GM18951 (cell line): ENCODE measurements around the gene ICE2.

Experiments used
- POLR2A ChIP-seq: IDR thresholded peaks from 4 replicates; pipeline ENCODE4 v1.6.1; 2011; ENCODE audit warnings: mild to moderate bottlenecking; ENCODE audit not compliant: insufficient read length, insufficient read depth; ENCODE audit errors: extremely low read depth
- in situ Hi-C: fragments of 300-500 bp; cut with MboI; formaldehyde crosslinking; loops from one replicate; pipeline ENCODE4 v1.12.0; 2022; ENCODE audit warnings: low sequenced_read_pairs, mixed read lengths, inconsistent platforms; ENCODE audit not compliant: unreplicated experiment

Gene ICE2

DNA sequence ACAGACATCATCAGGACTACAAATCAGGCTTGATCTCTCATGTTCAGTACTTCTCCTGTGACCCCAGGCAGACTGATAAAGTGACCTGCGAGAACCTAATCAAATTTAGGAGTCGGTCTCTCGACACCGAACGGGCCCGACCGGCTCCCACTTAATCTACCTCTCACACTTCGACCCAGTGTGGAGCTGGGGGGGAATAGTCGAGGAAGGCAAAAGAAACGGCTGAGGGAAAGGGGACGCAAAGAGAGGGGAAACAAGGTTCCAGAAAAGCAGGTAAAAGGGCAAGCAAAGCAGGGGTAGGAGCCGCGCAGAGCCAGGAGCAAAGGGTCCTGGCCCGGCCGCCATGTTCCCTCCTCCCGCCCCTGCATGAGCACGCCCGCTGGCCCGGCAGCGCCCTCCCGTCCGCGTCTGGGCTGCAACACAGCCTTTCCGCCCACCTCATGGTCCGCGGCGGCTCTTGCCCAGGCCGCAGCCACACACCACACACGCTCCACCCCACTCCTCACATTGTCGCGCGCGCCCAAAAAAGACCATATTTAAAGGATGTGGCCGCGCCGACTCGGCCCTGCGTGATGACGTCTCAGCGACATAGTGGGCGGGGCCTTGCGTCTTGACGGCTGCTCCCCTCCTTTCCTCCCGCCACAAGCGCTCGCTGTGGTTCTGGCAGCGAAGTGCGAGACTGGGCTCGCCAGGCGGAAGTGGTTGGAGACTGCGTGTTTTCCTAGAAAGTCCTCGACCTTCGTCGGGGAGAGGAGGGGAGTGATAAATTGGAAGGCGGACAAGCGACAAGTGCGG lies at the start of gene ICE2:
Gene ICE2, minus strand, starts transcription at position 577 of the 795 bp plus-strand sequence. CDS start 1,165 bp downstream, outside the sequence.
- in situ Hi-C loops: no loop called here
- peak; percentile 98 for TF ChIP-seq POLR2A

DNA sequence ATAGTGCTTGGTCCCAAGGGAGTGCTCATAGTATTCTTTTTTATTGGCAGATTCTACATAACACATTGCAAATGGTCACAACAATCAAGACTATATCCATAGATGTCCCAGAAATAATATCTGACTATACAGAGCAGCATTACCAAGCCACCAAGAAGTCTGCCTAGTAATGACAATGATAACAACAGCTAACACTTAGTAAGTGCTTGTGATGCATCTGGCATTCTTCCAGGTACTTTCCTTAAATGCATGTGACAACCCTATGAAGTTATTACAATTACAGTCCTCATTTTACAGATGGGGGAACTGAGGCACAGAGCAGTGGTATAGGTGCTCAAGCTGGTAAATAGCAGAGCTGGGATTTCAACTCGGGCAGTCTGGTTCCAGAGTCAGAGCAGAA lies 49.6 kb upstream of the ICE2 start:
- in situ Hi-C loops: no loop called here
- no peak for TF ChIP-seq POLR2A

DNA sequence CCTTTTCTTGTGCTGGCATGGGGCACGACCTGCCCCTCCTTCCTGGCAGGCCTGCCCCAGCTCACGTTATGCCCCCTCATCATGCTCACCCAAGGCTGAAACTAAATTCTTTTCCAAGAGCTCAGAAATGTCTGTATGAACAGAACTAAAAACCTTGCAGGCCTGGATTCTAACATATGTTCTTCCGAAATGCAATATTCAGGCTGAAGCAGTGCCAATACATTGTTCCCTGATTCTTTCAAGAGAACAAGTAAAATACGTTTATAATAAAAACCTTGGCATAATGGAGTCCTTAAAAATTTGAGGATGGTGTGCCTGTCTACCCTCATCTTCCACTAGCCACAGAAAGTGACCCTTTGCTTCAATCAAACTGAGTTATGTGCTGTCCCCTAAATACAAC lies 48.5 kb upstream of the ICE2 start:
- in situ Hi-C loops: no loop called here
- TF ChIP-seq POLR2A: no peak

DNA sequence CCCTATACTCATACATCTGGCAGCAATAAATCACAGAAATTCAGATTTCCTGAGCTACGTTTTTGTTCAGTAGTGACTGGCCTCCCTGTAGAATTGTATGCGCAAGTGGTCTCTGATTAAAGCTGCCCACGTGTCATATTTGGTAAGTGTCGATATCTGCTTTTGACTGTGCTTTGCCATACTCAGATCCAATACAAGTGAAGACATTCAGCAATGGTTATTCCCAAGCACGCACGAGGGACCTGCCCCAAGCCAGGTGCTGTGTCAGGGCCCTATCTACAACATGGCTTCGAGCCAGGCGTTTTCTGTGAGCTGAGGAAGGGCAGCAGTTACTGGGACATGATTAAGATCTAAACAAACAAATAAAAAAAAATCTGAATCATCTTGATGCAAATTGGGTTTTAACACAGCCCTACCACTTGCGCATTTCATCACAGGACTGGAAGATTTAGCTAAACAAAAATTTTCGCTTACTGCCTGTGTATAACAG lies 47.2 kb upstream of the ICE2 start:
- TF ChIP-seq POLR2A: no peak
- in situ Hi-C loops: no loop called here

DNA sequence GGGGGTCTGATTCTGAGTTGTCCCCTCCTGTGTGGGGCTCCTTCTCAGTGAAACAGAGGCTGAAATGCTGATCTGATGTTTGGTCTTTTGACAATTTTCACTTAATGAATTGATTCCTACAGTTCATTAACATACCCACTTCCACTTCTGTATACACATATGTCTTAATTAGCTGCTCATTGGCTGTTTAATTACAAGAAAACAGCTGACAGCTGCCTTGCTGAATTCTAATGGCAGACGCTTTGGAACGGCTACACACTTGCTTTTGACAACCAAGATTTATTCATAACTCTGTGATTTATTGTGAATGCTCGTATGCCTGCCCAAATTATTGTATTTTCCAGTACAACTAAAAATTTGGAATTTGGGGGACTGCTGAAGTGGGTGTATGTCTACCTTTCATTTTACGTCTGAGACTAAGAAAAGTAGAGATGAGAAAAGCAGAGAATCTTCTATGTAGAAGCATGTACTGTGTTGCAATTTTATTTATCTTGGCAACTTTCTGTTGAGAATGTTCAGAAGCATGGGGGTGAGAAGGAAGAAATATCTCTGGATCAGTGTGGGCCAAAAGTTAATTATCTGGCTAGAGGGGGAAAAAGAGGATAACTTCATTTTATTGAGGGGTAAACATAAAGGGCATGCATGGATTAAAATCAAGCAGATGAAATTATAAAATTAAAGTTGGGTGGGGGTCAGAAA lies 46.5 kb upstream of the ICE2 start:
- in situ Hi-C loops: no loop called here
- no peak for TF ChIP-seq POLR2A

DNA sequence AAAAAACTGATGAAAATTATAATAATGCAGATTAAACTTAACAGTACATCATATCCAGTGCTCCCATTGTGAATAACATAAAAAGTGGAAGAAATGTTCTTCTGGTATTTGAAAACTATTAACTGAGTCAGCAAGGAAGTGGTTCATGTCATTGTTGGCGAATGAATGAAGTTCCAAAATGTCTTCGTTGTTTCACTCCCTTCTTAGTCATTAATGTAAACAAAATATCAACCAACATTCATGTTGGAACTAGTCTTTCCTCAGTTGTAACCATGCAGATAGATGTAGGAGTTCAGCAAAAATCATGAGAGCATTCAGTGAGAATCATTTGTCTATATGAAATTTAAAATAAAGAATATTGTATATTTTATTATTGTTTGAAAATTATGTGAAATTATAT lies 44.1 kb upstream of the ICE2 start:
- TF ChIP-seq POLR2A: no peak
- in situ Hi-C loops: no loop called here

GRCh38 chr15:60520825-60521368 lies 42.0 kb upstream of the ICE2 start:
- TF ChIP-seq POLR2A: no peak
- in situ Hi-C loops: no loop called here

GRCh38 chr15:60520013-60520824 lies 41.3 kb upstream of the ICE2 start:
- in situ Hi-C loops: no loop called here
- TF ChIP-seq POLR2A: no peak

GRCh38 chr15:60519218-60519617 lies 40.3 kb upstream of the ICE2 start:
- no peak for TF ChIP-seq POLR2A
- in situ Hi-C loops: no loop called here

DNA sequence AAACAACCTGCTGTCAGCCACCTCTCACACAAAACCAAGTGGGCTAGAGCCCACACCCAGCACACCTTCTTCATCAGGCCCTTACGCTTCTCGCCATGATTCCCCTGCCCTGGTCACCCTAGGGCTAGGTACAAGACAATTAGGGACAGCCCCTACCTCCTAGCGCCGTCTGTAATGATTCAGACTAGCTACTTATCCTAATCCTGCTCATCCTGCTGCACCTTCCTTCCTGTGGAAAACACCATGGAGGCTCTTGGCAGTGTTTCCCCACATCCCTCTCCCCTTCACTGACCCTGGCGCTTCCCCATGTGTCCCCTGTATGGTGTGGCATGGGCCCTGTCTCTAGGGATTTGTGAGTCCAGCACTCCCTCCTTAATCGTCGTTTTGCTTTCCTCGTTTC lies 39.6 kb upstream of the ICE2 start:
- no peak for TF ChIP-seq POLR2A
- in situ Hi-C loops: no loop called here

DNA sequence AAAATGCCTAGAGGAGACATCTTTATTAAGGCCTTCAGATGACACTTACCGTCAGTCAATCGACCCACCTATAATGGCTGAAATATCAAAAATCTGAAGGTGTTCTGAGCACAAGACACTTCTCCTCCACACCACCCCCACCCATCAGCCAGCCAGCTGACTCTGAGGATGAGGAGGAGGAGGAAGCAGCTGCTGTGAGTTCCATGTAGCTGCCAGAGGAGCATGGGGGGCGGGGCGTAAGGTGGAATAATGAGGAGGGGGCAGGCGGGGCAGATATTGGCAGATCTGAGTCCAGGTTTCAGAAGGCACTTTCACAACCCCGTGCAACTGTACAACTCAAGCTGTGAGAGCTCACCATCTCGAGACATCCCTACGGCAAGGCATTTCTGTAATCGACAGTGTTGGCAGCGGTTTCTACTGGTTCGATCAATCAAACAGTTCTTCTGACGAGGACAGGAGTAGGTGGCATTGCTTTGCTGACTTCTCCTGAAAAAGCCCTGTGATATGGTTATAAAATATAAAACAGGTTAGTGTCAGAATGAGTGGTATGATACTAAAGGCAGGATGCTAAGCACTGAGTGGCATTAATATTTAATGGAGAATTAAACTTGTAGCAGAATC lies 35.4 kb upstream of the ICE2 start:
- TF ChIP-seq POLR2A: no peak
- in situ Hi-C loops: no loop called here

DNA sequence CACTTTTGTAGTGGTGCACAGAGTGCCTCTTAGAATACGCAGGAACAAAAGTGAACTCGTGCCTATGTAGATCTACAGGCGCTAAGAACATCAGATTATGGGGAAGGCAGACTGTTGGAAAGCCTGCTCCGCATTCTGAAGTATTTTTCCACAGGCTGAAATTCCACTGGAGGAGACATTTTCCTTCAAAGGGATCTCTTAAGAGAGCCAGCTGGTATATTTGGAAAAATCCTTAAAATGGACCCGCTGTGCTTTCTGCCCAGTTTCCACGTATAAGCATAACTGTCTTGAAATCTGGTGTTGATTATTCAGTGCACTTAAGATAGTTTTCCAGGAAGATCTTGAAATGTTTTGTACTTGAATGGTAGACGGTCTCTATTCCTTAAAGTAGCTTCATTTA lies 34.7 kb upstream of the ICE2 start:
- in situ Hi-C loops: no loop called here
- no peak for TF ChIP-seq POLR2A
